ENCODE results near the gene ZC2HC1C.

- TF ChIP-seq, protein P1, sequence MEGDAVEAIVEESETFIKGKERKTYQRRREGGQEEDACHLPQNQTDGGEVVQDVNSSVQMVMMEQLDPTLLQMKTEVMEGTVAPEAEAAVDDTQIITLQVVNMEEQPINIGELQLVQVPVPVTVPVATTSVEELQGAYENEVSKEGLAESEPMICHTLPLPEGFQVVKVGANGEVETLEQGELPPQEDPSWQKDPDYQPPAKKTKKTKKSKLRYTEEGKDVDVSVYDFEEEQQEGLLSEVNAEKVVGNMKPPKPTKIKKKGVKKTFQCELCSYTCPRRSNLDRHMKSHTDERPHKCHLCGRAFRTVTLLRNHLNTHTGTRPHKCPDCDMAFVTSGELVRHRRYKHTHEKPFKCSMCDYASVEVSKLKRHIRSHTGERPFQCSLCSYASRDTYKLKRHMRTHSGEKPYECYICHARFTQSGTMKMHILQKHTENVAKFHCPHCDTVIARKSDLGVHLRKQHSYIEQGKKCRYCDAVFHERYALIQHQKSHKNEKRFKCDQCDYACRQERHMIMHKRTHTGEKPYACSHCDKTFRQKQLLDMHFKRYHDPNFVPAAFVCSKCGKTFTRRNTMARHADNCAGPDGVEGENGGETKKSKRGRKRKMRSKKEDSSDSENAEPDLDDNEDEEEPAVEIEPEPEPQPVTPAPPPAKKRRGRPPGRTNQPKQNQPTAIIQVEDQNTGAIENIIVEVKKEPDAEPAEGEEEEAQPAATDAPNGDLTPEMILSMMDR (IDR thresholded peaks at IDR 0.05), result no peak
- TF ChIP-seq POLR2A (IDR thresholded peaks at IDR 0.05), result no peak
Measured at GRCh38 chr14:75032939-75033338, 36.5 kb upstream of the ZC2HC1C start.

All from uterus (tissue), 2 donors.